GM23338 (cell line): Measurements from ENCODE around the gene VSTM2L.

Experiments
- EZH2 ChIP-seq: fragments of 200-600 bp; sonication (generic); IDR thresholded peaks from one replicate; pipeline ENCODE4 v1.8.0; 2017; ENCODE audit warnings: antibody characterized with exemption, mild to moderate bottlenecking, low read depth; ENCODE audit not compliant: unreplicated experiment
- POLR2AphosphoS5 ChIP-seq: IDR thresholded peaks from 2 replicates; pipeline ENCODE4 v1.6.1; 2016; ENCODE audit warnings: antibody characterized with exemption, low read depth

GRCh38 chr20:37934634-37935375, 31.9 kb downstream of the VSTM2L start:
- TF ChIP-seq POLR2AphosphoS5, result no peak
- no peak for TF ChIP-seq EZH2
